ENCODE data around the gene RELT. TPM values are rescaled to one million over a fixed set of nuclear protein-coding genes. Genes with fewer than 3 reads are reported as not detected.

RELT gene
- total and polyA plus RNA-seq, 5 experiments from 2014 or later: 1.3 to 12.8 (median 3.3) TPM

DNA sequence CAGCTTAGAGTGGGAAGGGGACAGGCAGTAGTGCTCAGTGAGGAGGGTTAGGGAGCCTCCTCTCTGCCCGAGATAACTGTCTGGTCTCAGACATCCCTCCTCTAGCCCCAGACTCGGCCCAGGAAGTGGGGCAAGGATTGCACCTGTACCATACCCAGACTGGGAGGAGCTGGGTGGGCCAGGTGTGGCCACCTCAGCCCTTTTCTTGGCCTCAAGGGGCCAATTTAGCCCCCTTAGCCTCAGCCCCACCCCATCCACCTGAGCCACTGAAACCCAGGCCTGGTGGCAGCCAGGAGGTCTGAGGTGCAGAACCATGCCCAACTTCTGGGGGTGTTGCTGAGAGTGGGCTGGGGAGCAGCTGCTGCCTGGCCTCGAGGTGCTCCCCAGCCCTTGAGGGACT is 6.5 kb downstream of the RELT start:
- H3K4me1 Mint-ChIP-seq: peaks cover 37 to 91% (median 86%) of the 10 kb centered on the region in 4 donors
- H3K36me3 Mint-ChIP-seq: peaks cover 0 to 3% (median 0%) of the 10 kb centered on the region in 3 donors
- H3K4me3 Mint-ChIP-seq: no peak overlapping the region
- no peaks in the 10 kb centered on the region for H3K9me3 Mint-ChIP-seq
- ATAC-seq: no peak
- POLR2A ChIA-PET: interaction anchor here (1.2 kb wide), 1 partner anchor 17 kb away, joined by 3 read pairs; no protein-coding TSS in a partner anchor
- no peaks in the 10 kb centered on the region for H3K27me3 Mint-ChIP-seq
- no peak for DNase-seq
- peak overlapping the region in 4 of 10 donors; percentile 43 to 87 (median 80) for H3K27ac Mint-ChIP-seq

DNA sequence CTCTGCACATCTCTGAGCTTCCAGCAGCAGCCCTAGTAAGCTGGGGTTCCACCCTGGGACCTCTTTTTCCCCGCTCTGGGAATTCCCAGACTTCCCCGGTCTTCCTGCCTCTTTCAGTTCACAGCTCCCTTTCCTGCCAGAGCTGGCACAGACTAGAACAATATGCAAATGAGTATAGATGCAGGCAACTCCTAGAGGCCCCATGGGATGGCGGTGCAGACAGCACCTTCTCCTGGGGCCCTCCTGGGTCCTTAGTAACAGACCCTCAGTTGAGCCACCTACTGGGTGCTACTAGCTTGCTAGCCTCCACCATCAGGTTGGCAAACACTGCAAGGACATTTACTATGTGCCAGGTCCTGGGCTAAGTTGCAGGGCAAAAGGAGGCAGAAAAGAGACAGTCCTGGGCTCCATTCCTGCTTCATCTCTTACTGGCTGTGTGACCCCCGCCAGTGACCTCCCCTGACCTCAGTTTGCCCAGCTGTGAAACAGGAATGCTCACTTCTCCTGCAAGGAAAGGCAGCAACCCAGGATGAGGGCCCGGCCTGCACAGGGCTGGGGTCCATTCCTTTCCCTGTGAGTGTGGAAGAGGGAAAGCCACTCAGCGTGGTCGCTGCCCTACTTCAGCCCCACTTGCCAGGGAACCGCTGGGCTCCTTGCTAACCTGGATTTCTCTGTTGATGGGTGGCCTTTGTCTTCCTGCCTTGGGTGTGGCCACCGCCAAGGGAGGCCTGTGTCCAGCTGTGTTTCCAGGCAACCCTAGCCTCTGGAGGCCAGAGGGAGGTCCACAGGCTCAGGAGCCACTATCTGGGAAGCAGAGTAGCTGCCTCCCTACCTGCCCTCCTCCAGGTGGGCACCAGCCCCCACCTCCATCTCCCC is 7.3 kb downstream of the RELT start:
- DNase-seq (no peak), ATAC-seq (no peak)
- Mint-ChIP-seq H3K27ac (peak overlapping the region in 7 of 10 donors; percentile 40 to 87 (median 75)), H3K9me3 (no peaks in the 10 kb centered on the region), H3K4me3 (peak overlapping the region in 3 of 10 donors; percentile 53 to 75 (median 64)), H3K27me3 (no peaks in the 10 kb centered on the region), H3K36me3 (peaks cover 0 to 3% (median 0%) of the 10 kb centered on the region in 3 donors), H3K4me1 (peaks cover 39 to 91% (median 85%) of the 10 kb centered on the region in 4 donors)
- POLR2A ChIA-PET: interaction anchor here (0.5 to 1.2 kb wide), 3 partner anchors 9 to 937 kb away, joined by 3 to 4 read pairs (median 3); no protein-coding TSS in a partner anchor

DNA sequence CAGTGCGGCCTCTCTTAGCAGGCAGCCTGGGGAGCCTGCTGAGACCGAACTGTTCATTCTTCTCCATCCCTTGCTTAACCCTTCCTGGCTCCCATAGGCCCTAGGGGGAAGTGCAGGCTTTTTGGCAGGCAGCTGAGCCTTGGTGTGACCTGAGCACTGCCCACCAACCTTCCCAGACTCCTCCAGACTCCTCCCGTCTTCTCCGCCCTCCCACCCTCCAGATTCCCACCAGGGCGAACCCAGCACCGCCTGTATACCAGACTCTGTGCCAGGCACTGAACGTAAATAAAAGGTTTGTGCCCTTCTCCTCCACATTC is 7.9 kb downstream of the RELT start:
- no peak for ATAC-seq
- Mint-ChIP-seq H3K4me3 (peak overlapping the region in 8 of 10 donors; percentile 7 to 75 (median 47)), H3K27me3 (no peaks in the 10 kb centered on the region), H3K36me3 (peaks cover 0 to 3% (median 0%) of the 10 kb centered on the region in 3 donors), H3K4me1 (peaks cover 38 to 88% (median 81%) of the 10 kb centered on the region in 4 donors), H3K9me3 (no peaks in the 10 kb centered on the region), H3K27ac (peak overlapping the region in 8 of 10 donors; percentile 56 to 88 (median 78))
- POLR2A ChIA-PET: interaction anchor here (0.5 to 1.2 kb wide), 2 partner anchors 9 to 938 kb away, joined by 4 to 7 read pairs; no protein-coding TSS in a partner anchor
- DNase-seq: no peak

- Mint-ChIP-seq H3K4me1 (peaks cover 39 to 87% (median 80%) of the 10 kb centered on the region in 4 donors), H3K27me3 (no peaks in the 10 kb centered on the region), H3K27ac (peak overlapping the region in 9 of 10 donors; percentile 43 to 88 (median 77)), H3K4me3 (peak overlapping the region; percentile 9 to 75 (median 52)), H3K9me3 (no peaks in the 10 kb centered on the region), H3K36me3 (peaks cover 0 to 3% (median 0%) of the 10 kb centered on the region in 3 donors)
- ATAC-seq: no peak
- POLR2A ChIA-PET: interaction anchor here (0.5 to 1.2 kb wide), 4 partner anchors 10 to 938 kb away, joined by 3 to 7 read pairs (median 5); no protein-coding TSS in a partner anchor
- no peak for DNase-seq
Observed at GRCh38 chr11:73384531-73384871, 8.3 kb downstream of the RELT start.

DNA sequence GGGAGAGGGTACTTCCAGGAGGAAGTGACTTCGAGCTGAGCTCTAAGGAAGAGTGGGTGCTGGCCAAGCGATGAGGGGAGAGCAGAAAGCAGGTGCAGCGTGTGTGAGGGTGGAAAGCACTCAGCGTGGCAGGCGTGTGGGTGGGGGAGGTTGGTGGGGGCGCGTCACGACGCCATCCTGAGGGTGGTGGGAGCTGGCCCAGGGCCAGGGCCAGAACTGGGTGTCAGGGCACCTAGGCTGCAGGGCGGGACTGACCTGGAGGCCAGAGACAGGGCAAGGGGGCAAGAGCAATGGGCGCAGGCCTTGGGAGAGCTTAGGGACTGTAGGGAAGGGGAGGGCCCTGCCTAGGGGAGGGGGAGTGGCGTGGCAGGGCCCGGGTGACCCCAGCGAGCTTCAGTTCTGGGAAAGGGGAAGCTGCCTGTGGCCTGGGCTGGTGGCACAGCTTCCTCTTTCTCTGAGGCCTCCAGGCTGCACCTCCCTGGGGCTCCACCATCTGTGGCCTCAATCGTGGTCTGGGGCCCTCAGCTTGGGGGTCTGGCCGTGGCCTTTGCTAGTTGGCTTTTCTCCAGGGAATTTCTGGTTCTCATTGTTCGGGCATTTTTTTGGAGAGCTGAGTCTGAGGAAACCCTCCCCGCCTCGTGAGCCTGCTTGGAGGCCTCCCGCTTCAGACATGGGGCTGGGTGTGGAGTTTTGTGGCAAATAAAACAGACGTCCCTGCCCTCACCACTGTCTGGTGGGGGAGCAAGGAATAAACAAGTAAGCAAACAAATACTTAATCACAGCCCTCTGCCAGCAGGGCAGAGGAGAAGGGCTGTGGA is 8.9 kb downstream of the RELT start:
- Mint-ChIP-seq H3K27ac (peak overlapping the region in 9 of 10 donors; percentile 60 to 88 (median 77)), H3K36me3 (peaks cover 0 to 5% (median 0%) of the 10 kb centered on the region in 3 donors), H3K4me1 (peaks cover 40 to 86% (median 78%) of the 10 kb centered on the region in 4 donors), H3K27me3 (no peaks in the 10 kb centered on the region), H3K4me3 (peak overlapping the region in 9 of 10 donors; percentile 17 to 75 (median 63)), H3K9me3 (no peaks in the 10 kb centered on the region)
- DNase-seq (peak in 1 of 10 donors; percentile 48), ATAC-seq (peak; percentile 32 to 57)
- POLR2A ChIA-PET: interaction anchor here (0.8 to 1.2 kb wide), 4 partner anchors 9 to 22 kb away, joined by 3 to 7 read pairs (median 4); no protein-coding TSS in a partner anchor

DNA sequence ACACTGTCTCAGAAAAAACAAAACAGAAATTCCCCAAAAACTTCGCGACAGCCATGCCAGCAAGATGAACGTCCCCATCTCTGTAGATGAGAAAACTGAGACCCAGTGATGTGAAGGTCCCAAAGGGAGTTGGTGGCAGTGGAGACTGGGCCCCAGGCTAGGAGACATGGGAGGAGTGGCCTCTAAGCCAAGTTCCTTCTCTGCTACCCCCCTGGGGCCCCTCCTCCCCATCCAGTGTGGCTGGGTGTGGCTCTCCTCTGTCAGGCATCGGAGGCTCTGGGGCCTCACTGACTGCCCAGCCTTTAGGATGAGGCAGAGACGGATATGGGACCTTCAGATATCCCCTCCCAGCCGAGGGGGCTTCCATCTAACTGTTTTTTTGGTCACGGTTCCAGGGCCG is 9.8 kb downstream of the RELT start:
- peak overlapping the region in 9 of 10 donors; percentile 35 to 88 (median 72) for H3K27ac Mint-ChIP-seq
- POLR2A ChIA-PET: interaction anchor here (0.6 kb wide), 1 partner anchor 1009 kb away, joined by 7 read pairs; no protein-coding TSS in a partner anchor
- H3K4me3 Mint-ChIP-seq: peak overlapping the region in 6 of 10 donors; percentile 5 to 73 (median 32)
- ATAC-seq (no peak), DNase-seq (no peak)
- H3K4me1 Mint-ChIP-seq: peaks cover 40 to 81% (median 73%) of the 10 kb centered on the region in 4 donors
- no peaks in the 10 kb centered on the region for H3K27me3 Mint-ChIP-seq
- no peaks in the 10 kb centered on the region for H3K9me3 Mint-ChIP-seq
- H3K36me3 Mint-ChIP-seq: peaks cover 0 to 5% (median 0%) of the 10 kb centered on the region in 3 donors

GRCh38 chr11:73386546-73386945 is 10.3 kb downstream of the RELT start:
- no peak for DNase-seq
- ATAC-seq: no peak
- Mint-ChIP-seq H3K9me3 (no peaks in the 10 kb centered on the region), H3K4me3 (peak overlapping the region in 2 of 10 donors; percentile 29 to 55), H3K36me3 (peaks cover 0 to 5% (median under 1%) of the 10 kb centered on the region in 3 donors), H3K27me3 (no peaks in the 10 kb centered on the region), H3K4me1 (peaks cover 37 to 78% (median 70%) of the 10 kb centered on the region in 4 donors), H3K27ac (peak overlapping the region in 6 of 10 donors; percentile 11 to 93 (median 78))
- POLR2A ChIA-PET: interaction anchor here (0.5 kb wide), 1 partner anchor 10 kb away, joined by 4 read pairs; the partner anchor contains the start of gene RELT

- Mint-ChIP-seq H3K4me1 (peaks cover 35 to 66% (median 60%) of the 10 kb centered on the region in 4 donors), H3K27ac (peak overlapping the region in 9 of 10 donors; percentile 52 to 93 (median 83))
Observed at GRCh38 chr11:73387594-73388264, 11.5 kb downstream of the RELT start.

GRCh38 chr11:73388265-73389133 is 12.3 kb downstream of the RELT start:
- Mint-ChIP-seq H3K9me3 (no peaks in the 10 kb centered on the region), H3K27me3 (no peaks in the 10 kb centered on the region), H3K36me3 (peaks cover 0 to 10% (median 1%) of the 10 kb centered on the region in 3 donors), H3K27ac (peak overlapping the region in 6 of 10 donors; percentile 52 to 87 (median 65)), H3K4me3 (peak overlapping the region in 1 of 10 donors; percentile 22), H3K4me1 (peaks cover 33 to 63% (median 55%) of the 10 kb centered on the region in 4 donors)
- ATAC-seq: no peak
- DNase-seq: no peak
- POLR2A ChIA-PET: interaction anchor here (1.0 to 1.3 kb wide), 2 partner anchors 9 to 23 kb away, joined by 3 read pairs; no protein-coding TSS in a partner anchor

More at GRCh38 chr11:73387594-73388264, 11.5 kb downstream of the RELT start:
- no peaks in the 10 kb centered on the region for H3K27me3 Mint-ChIP-seq
- no peak for ATAC-seq
- H3K36me3 Mint-ChIP-seq: peaks cover 0 to 9% (median 1%) of the 10 kb centered on the region in 3 donors
- no peaks in the 10 kb centered on the region for H3K9me3 Mint-ChIP-seq
- H3K4me3 Mint-ChIP-seq: peak overlapping the region in 1 of 10 donors; percentile 22
- no peak for DNase-seq
- POLR2A ChIA-PET: interaction anchor here (1.0 to 1.3 kb wide), 2 partner anchors 8 to 22 kb away, joined by 3 read pairs; no protein-coding TSS in a partner anchor

GRCh38 chr11:73389134-73389525 is 12.9 kb downstream of the RELT start:
- Mint-ChIP-seq H3K9me3 (no peaks in the 10 kb centered on the region), H3K36me3 (peaks cover 0 to 11% (median 1%) of the 10 kb centered on the region in 3 donors), H3K27ac (peak overlapping the region in 2 of 10 donors; percentile 76 to 83), H3K4me3 (no peak overlapping the region), H3K4me1 (peaks cover 28 to 59% (median 49%) of the 10 kb centered on the region in 4 donors), H3K27me3 (no peaks in the 10 kb centered on the region)
- no peak for ATAC-seq
- POLR2A ChIA-PET: interaction anchor here (1.0 to 1.1 kb wide), 2 partner anchors 12 to 24 kb away, joined by 3 read pairs; no protein-coding TSS in a partner anchor
- no peak for DNase-seq

Data from naive thymus-derived CD8-positive, alpha-beta T cell (primary cell).